Stromal cell of bone marrow (primary cell): ENCODE results near the gene TBC1D3B.
"Not testable (repeated sequence)": the region's sequence is repeated elsewhere in the genome, so short reads cannot be mapped to it uniquely, and the experiment has no call there.

Source experiments
- DNase-seq: peaks from one replicate; pipeline ENCODE4 v3.0.0-alpha.2; 2012; ENCODE audit warnings: low read depth

TBC1D3B gene

GRCh38 chr17:36129616-36130015 is 46.8 kb downstream of the TBC1D3B start:
- no peak for DNase-seq

- no peak for DNase-seq
Measured at GRCh38 chr17:36128411-36128978, 47.9 kb downstream of the TBC1D3B start.

GRCh38 chr17:36127911-36128310 is 48.5 kb downstream of the TBC1D3B start:
- no peak for DNase-seq

- no peak for DNase-seq
Measured at GRCh38 chr17:36127199-36127893, 49.1 kb downstream of the TBC1D3B start.

GRCh38 chr17:36124879-36125824 is 51.3 kb downstream of the TBC1D3B start:
- DNase-seq: no peak

- DNase-seq: no peak
Measured at GRCh38 chr17:36123431-36123830, 53.0 kb downstream of the TBC1D3B start.

- DNase-seq: not testable (repeated sequence)
Measured at GRCh38 chr17:36121099-36121498, 55.3 kb downstream of the TBC1D3B start.

GRCh38 chr17:36120221-36120620 is 56.2 kb downstream of the TBC1D3B start:
- no peak for DNase-seq

- no peak for DNase-seq
Measured at GRCh38 chr17:36118477-36119353, 57.7 kb downstream of the TBC1D3B start.

GRCh38 chr17:36117505-36118382 is 58.7 kb downstream of the TBC1D3B start:
- no peak for DNase-seq
